Subcutaneous adipose tissue (tissue), 4 donors: ENCODE data around the gene RCAN2. TPM values are rescaled to one million over a fixed set of nuclear protein-coding genes. Genes with fewer than 3 reads are reported as not detected.

Source experiments
- total RNA-seq, 4 donors: library from RNA; depleted of rRNA; stranded (reverse); fragments of >200 nt; gene quantifications; one replicate each; pipeline ENCODE4 v1.1.0, GENCODE V29; 2016
- TF ChIP-seq, protein P1 (sequence below): fragments of 450-650 bp; IDR thresholded peaks from one replicate; pipeline ENCODE4 v1.5.1; 2016; ENCODE audit warnings: low read depth, mild to moderate bottlenecking, control low read depth, antibody characterized with exemption, moderate library complexity

The RCAN2 gene
- total RNA-seq, 4 donors from 2014 or later, result 8.8 to 17.2 (median 13.7) TPM

DNA sequence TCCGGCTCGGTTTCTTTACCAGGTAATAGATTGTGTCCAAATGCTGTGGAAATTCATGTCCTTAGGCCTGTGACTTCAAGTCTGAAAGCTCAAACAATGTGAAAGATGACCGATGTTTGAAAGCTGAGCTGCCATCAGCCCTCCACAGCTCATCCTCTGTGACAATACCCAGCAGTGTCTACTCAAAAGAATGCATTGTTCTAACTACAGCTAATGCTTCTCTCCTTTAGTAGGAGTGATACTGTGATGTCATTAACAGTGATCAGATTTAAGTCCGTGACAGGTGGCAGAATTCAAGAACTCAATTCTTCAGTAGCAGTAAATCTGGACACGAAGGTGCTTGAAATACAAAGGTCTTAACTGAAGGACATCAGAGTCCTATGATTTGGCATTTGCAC, 97.3 kb downstream of the RCAN2 start:
- TF ChIP-seq, protein P1, sequence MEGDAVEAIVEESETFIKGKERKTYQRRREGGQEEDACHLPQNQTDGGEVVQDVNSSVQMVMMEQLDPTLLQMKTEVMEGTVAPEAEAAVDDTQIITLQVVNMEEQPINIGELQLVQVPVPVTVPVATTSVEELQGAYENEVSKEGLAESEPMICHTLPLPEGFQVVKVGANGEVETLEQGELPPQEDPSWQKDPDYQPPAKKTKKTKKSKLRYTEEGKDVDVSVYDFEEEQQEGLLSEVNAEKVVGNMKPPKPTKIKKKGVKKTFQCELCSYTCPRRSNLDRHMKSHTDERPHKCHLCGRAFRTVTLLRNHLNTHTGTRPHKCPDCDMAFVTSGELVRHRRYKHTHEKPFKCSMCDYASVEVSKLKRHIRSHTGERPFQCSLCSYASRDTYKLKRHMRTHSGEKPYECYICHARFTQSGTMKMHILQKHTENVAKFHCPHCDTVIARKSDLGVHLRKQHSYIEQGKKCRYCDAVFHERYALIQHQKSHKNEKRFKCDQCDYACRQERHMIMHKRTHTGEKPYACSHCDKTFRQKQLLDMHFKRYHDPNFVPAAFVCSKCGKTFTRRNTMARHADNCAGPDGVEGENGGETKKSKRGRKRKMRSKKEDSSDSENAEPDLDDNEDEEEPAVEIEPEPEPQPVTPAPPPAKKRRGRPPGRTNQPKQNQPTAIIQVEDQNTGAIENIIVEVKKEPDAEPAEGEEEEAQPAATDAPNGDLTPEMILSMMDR, result no peak

DNA sequence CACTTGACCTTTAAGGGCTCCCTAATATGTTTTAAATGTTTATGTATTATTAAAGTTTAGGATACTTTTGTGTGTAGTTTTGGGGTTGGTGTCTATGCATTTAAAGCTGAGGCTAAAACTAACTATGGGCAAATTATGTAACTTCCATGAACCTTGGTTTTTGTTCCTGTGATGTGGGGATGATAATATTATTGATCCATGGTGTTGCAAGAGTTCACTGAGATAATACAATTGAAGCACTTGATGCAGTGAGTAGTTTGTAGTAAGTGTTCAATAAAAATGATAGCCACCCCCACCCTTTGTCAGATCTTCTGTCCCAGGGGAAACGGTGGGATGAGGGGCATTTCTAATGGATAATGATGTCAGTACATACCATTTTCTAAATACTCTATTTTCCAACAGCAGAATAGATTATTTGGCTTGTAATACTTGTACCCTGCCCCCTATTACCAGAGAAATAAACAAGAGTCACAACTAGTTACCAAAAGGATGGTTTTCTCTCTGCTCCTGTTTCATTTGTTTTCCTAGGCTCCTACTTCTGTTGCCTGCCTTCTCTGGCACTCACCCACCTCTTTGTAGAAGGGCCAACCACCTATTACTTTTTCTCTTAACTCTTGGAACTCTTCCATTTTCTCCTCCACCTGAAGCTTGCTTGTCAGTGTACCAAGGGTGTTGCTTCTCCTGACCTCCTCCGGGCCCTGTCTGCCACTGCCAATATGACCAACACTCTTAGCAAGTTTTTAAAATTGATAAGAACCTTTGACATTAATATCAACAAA, 97.9 kb downstream of the RCAN2 start:
- TF ChIP-seq, protein P1, result no peak

DNA sequence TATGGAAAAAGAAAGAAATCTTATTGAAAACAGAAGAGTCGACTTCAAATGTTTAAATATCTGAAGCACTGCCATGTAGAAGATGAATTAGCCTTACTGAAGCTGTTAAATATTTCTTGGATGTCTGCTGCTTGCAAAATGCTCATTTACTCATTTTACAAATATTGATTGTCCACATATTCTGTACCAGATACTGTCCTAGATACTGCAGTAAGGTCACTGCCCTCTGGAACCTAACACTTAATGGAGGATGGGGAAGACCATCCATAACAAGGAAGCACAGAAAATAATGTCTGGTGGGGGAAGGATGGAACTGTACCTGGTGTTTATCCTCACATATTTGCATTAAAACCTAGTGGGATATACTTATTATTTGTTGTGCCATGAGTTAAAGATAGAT, 99.0 kb downstream of the RCAN2 start:
- TF ChIP-seq, protein P1, result no peak

DNA sequence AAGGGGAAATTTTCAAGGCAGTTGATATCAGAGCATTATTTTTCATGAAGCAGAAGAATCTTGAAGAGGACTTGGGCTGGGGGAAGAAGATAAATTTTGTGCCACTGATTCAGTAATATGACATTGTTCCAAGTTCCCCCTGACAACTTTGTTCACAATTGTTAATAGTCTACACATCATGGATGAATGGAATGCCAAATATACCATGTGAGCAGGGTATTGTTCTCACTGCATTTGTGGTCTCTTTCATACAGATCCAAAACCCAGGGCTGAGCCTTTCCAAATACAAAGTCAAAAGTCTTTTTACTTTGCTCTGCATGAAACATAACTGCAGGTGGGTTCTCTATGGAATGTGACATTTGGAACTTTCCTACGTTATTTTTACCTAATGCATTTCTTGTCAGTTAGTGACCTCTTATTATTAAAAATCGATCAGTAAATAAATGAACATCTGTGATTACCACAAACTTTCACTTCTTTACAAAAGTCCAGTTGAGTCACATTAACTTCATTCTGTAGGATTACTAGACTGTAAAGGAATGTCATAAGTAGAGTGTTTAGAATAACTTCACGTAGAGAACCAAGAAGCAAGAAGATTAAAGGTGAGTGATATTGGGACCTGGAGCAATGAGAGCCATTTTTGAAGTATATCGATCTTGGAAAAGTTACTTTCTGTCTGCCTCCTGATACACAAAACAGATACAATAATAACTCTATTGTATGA, 100.9 kb downstream of the RCAN2 start:
- TF ChIP-seq, protein P1, result no peak

DNA sequence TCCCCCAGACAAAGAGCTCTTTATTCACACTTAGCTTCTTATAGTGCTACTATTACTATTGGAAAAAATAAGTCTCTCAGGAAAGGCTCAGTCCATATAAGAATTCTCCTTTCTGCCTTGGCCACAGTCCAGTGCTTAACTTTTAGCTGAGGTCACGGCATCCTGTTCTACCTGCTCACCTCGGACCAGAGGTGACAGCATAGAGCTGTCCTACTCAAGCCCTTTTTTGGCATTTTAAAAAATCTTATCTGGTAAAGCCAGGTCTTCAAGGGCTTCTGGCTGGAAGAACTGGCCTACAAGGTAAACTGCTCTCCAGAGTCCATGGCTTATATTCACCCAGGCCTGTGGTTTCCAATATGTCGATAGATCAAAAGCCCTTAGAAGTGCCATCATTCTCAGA, 109.7 kb downstream of the RCAN2 start:
- TF ChIP-seq, protein P1, result no peak

DNA sequence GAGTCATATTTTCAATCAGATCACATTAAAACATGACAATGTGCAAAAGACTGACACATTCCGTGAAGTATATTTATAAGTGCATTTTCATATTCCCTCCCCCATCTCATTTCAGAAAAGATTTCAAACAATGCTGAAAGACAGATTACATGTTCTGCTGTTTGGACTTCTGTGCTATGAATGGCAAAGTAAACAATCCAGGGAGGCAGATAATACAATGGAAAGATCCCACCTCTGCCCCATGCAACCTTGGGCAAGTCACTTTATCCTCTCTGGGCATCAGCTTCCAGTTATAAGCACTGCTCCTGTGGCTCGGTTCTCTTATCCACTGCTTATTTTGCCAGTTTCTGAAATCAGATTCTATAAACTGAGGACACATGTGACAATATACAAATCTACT, 110.2 kb downstream of the RCAN2 start:
- TF ChIP-seq, protein P1, result no peak

DNA sequence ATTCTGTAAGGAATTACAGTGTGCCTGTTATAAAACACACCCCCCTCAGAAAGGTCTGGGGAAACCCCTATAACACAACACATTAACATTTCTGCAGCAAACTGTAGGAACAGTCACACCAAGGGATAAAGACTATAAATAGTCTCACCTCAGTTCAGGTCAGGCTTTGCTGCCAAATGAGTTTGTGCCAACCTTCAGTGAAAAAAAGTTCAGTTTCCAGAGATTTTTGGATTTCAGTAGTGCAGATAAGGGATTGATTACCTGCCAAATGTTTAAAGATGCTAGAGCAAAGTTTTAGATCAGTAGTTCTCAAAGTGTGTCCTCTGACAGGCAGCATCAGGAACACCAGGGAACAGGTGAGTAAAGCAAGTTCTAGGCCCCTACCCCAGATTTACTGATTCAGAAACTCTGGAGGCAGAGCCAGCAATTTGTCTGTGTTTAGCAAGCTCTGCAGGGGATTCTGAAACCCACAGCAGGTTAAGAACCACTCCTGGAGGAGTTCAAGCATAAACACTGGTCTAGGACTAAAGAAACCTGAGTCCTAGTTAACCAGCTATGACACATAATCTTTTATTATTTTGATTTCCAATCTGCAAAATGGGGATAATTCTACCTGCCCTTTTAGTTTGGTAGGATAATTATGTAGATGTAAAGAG, 111.0 kb downstream of the RCAN2 start:
- TF ChIP-seq, protein P1, result no peak
